ENCODE data around the gene MGAT4A.

- TF ChIP-seq, protein P1, sequence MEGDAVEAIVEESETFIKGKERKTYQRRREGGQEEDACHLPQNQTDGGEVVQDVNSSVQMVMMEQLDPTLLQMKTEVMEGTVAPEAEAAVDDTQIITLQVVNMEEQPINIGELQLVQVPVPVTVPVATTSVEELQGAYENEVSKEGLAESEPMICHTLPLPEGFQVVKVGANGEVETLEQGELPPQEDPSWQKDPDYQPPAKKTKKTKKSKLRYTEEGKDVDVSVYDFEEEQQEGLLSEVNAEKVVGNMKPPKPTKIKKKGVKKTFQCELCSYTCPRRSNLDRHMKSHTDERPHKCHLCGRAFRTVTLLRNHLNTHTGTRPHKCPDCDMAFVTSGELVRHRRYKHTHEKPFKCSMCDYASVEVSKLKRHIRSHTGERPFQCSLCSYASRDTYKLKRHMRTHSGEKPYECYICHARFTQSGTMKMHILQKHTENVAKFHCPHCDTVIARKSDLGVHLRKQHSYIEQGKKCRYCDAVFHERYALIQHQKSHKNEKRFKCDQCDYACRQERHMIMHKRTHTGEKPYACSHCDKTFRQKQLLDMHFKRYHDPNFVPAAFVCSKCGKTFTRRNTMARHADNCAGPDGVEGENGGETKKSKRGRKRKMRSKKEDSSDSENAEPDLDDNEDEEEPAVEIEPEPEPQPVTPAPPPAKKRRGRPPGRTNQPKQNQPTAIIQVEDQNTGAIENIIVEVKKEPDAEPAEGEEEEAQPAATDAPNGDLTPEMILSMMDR (IDR thresholded peaks at IDR 0.05): no peak
- no peak for TF ChIP-seq POLR2A (IDR thresholded peaks at IDR 0.05)
Observed at GRCh38 chr2:98573426-98573825, 157.5 kb downstream of the MGAT4A start.

All from testis (tissue), 2 donors.